Renal pelvis (tissue), 4 donors: Measurements from ENCODE around the gene KIF12. TPM values are rescaled to one million over a fixed set of nuclear protein-coding genes. Genes with fewer than 3 reads are reported as not detected.

ENCODE experiments used
- DNase-seq: peaks from one replicate; pipeline ENCODE4 v3.0.0-alpha.2; 2013
- polyA plus RNA-seq, 3 donors: library from polyadenylated mRNA; unstranded; fragments of 120-200 nt; gene quantifications; one replicate each; pipeline ENCODE4 v1.2.1, GENCODE V29; 2013; ENCODE audit not compliant: insufficient read length in 3 of 3

KIF12 gene
- polyA plus RNA-seq, 3 donors: 191 to 249 (median 227) TPM

GRCh38 chr9:114109124-114109523 is 10.0 kb upstream of the KIF12 start:
- DNase-seq: no peak

- DNase-seq: peak; percentile 70
Observed at GRCh38 chr9:114108016-114108833, 9.1 kb upstream of the KIF12 start.

GRCh38 chr9:114107286-114108001 is 8.4 kb upstream of the KIF12 start:
- no peak for DNase-seq

DNA sequence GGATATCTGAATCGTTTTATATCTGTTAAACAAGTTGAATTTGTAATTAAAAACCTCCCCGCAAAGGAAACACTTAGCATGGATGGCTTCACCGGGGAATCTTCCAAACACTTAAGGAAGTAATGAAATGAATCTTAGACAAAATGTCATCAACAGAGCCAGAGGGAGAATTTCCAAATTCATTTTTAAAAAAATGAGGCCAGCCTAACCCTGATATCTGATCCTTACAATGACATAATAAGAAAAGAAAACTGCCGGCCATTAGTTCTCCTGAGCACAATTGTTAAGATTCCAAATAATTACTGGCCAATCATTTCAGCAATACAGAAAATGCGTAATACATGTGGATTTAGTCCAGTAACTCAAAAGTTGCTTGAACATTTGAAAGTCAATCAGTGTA is 6.1 kb upstream of the KIF12 start:
- no peak for DNase-seq

DNA sequence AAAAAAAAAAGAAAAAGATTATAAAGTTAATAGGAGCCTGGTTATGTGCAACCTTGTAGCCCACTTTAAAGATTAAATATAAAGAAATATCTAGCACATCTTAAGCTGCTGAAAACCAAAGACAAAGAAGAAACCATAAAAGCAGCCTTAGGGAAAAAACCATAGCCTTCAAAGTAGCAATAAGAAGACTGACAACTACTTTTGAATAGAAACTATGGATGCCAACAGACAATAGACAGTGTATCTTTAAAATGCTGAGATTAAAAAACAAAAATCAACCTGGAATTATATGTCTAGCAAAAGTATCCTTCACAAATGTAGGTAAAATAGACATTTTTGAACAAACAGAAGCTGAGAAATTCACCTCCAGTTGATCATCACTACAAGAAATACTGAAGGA is 3.4 kb upstream of the KIF12 start:
- DNase-seq: no peak

DNA sequence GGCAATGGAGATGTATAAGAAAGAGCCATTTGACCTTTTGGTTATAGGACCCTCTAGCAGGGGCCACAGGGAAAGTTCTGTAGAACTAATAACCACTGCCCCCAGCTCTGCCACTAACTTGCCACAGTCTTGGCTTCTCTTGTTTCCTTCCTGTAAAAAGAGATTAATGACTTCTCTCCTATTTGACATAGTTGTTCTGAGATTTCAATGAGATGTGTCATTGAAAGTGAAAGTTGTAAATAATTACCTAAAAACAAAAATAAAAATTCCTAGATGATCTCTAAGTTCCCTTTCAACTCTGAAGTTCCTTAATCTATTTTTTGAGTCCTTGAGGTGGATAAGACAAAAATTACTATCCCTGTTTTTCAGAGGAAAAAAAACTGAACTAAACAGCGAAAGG is 1.4 kb upstream of the KIF12 start:
- no peak for DNase-seq

DNA sequence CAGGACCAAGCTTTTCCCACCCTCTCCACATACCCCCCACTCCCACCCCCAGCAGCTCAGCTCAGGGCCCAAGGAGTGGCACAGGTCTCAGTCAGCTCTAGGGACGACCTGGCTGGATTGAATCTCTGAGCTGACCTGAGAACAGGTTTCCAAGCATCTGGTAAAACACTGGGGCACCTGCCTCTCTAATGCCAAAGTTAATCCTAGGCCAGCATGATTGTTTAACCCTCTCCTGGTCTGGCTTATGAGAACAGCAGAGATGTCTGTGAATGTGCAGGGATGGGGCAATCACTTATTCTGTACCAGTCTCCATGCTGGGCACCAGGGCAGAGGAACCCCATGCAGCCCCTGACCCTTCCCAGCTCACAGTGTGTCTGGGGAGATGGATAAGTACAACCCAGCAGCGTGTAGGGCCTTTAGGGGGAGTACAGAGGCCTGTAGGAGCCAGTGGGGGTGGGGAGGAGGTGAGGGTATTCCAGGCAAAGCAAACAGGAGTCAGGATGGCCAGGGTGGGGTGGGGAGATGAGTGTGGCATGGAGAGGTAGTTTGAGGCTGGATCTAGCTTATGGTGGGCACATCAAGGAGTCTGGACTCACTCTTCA is 678 bp upstream of the KIF12 start:
- DNase-seq: no peak

DNA sequence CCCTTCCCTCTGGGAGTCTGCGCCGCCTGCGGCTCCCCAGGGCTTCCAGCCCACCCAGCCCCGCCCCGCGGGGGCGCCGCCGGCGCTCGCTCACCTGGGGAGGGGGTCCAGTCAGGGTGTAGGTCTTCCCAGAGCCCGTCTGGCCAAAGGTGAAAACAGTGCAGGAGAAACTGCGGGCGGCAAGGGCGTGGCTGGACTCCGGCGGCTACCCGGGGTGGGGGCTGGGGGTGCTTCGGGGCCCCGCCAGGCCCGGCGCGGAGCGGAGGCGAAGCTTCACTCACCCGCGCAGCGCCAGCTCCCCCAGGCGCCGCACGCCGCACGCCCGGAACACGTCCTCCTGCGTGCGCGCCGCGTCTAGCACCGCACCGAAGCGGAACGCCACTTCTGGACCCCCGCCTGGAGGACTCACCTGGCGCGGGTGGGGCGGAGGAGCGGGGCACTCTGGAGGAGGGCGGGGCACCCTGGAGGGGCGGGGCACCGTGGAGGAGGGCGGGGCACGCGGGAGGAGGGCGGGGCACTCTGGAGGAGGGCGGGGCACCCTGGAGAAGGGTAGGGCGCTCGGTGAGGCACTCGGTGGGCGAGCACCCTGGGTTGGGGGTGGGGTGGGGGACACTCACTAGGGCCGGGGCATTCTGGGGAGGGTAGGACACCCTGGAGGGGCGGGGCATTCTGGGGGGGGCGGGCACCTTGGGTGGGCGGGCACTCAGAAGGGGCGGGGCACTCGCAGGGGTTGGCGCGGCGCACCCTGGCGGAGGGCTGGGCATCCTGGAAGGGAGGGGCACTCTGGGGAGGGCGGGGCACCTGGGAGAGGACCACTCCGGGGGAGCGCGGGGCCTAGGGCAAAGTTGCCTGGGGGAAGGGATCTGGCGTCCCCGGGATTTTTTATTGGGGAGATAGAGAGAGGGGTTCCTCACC is 814 bp downstream of the KIF12 start:
- no peak for DNase-seq

GRCh38 chr9:114097613-114098020 is 1.5 kb downstream of the KIF12 start:
- DNase-seq: no peak

DNA sequence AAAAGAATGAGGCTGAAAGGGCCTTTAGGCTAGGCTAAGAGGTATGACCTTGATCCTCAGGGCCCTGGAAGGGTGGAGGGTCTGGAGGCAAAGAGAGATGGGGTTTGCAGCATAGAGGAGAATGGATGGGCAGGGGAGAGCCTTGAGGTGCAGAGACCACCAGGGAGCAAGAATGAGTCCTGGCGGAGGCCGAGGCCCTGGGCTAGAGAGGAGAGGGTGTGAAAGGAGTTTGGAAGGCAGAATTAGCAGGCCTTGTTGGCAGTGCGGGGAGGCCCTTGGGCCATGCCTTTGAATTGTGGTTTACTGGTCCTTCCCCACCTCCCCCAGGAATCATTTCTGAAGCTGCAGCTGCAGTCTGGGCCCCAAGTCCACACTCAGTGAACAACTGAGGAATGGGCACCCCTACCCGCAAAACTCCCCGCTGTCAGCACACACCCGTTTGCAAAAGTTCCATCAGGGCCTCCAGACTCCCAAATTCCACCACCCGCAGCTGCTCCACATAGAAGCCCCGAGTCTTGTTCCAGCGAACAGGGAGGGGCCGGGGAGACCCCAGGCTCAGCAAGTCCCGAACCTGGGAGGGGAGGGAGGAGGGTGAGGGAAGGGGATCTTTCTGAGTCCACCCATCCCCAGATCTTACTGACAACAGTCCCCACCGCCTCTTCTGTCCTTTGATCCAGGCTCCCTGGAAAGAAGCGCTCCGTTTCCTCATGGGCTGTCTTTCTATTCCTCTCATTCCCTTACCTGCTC is 2.1 kb downstream of the KIF12 start:
- no peak for DNase-seq

- DNase-seq: no peak
Observed at GRCh38 chr9:114096041-114096511, 3.0 kb downstream of the KIF12 start.

GRCh38 chr9:114094971-114095370 is 4.1 kb downstream of the KIF12 start:
- DNase-seq: no peak

DNA sequence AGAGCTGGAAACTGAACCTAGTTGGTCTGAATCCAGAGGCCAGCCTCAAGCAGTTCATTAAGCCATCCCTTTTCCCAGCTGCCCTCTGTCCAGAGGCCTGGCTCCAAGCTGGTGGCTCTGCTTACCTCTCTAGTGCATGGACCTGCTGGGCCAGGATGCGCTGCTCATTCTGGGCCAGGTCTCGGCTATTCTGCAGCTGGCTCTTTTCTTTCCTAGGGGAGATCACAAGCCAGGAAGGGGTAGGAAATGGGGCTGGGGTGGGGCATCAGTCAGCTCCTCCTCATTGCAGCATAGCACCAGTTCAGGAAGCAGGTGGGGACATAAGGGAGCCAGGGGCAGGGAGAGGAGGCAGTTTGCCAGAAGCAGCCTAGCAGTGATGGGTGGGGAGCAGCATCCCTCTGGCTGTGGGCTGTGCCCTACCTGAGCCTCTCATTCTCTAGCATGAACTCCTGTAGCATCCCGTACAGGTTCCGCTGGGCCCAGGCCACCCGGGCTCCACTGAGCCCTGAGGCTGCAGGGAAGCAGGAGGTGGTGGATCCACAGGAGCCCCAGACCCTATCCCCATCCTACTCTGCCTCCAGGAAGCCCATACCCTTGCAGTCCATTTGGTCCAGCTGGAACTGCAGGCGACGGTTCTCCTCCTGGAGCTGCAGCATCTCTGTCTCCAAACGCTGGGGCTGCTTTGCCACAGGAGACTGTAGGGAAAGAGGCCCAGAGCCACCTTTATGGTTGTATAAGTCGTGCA is 5.2 kb downstream of the KIF12 start:
- no peak for DNase-seq

DNA sequence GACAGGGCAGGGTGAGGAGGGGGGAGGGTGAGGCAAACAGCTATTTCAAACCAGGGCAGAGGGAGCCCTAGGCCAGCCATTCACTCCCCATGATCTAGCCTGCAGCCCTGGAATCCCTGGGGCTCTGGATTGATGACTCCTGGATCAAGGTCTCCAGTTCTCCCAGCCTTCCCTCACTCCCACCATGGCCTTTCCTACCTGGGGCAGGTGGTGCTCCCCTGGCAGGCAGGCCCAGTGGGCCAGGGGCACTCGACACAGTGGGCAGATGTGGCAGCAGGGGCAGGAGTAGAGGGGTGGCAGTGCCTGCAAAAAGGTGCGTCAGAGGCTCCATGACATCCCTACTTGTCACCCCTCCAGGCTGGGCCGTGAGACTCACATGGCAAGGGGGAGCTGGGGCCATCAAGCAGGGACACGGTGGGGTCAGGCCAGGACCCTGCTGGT is 6.0 kb downstream of the KIF12 start:
- no peak for DNase-seq

- no peak for DNase-seq
Observed at GRCh38 chr9:114092336-114092735, 6.8 kb downstream of the KIF12 start.

DNA sequence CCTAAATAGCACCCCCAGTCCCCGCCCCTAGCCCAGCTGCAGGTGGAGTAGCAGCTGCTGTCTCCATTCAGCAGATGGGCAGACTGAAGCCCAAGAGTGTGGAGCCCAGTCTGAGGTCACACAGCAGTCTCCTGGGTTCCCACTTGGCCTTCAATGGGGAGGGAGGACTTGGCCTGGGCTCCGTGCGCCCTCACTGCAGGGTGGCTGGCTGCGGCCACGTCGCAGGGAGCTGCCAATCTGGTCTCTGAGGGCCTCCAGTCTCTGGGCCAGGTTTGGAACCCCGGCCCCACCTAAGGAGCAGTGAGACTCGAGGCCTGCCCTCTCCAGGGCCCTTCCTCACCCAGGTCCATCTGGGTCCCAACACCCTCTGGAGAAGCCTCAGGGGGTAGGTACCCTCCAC is 7.4 kb downstream of the KIF12 start:
- no peak for DNase-seq

DNA sequence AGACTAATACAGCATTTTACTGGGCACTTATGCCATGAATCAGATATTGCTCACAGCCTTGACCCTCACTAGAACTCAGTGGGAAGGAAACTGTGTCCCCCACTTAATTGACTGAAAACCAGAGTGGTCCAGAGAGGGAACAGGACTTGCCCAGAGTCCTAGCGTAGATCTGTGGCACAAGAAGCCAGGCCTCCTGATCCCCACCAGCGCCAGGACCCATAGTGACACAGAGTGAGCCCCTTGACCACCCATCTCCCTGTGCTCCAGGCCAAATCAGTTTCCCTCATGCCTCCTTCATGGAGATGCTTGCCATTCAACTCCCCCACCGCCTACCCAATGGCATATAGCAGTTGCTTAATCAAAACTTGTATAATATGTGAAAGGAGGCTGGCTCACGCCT is 8.3 kb downstream of the KIF12 start:
- DNase-seq: no peak

DNA sequence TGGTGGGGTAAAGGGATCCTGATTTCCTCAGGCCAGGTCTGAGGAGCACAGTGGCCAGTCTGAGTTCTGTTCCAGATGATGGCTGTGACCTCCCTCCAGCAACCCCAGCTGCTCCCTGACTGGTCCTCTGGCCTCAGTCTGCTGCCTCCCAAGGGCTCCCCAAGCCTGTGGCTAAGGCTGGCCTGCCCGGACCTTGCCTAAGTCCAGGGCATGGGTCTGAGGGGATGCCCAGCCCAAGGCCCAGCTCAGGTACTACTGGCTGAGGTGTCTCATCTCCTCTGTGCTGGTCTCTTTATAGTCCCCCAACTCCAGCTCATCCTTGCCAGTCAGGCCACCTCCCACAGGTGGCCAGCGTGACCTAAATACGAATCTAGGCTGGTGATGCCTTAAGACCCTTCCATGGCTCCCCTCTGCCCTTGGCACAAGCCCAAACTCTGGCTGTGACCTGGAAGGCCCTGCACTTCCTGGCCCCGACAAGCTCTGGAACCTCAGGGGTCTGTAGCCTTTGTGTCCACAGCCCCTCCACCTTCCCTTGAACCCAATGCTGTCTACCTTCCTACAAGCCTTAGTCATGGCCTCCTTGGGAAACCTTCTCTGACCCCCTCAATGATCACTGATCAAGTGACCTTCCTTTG is 9.8 kb downstream of the KIF12 start:
- no peak for DNase-seq

DNA sequence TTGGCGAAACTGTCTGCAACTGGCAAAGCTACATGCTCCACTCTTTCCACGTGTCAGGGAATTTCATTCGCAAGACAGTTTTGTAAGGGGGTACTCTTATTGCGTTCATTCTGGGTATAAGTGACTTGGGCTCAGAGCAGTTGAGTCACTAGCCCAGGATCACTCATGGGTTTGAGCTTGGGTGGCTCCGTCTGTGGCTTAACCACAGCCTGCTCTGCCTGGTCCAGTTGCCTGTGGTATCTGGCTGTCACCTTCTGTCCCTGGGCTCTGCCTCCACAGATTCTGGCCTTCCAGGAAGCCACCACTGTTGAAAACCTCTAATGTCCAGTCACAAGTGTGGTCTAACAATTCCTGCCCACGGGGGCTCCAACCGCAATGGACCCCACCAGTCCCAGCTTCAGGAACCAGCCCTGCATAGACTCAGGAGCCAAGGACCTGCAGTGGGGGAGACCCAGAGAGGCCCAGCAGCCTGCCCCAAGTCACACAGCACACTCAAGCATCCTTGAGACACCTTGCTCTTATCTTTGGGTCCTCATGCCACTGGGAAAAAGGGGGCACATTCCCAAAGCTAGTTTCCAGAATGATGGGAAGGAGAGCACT is 10.4 kb downstream of the KIF12 start:
- no peak for DNase-seq
